RPMI8226 (cell line): Measurements from ENCODE around the gene TOR1A.

Experiments
- DNase-seq: peaks from one replicate; pipeline ENCODE4 v3.0.0-alpha.2; 2015

The TOR1A gene

GRCh38 chr9:129851821-129852220 lies 27.9 kb upstream of the TOR1A start:
- DNase-seq = no peak

- no peak for DNase-seq
Measured at GRCh38 chr9:129850821-129851550, 27.1 kb upstream of the TOR1A start.

GRCh38 chr9:129849901-129850300 lies 26.0 kb upstream of the TOR1A start:
- DNase-seq = no peak

GRCh38 chr9:129848712-129849441 lies 24.9 kb upstream of the TOR1A start:
- no peak for DNase-seq

GRCh38 chr9:129845373-129845772 lies 21.4 kb upstream of the TOR1A start:
- no peak for DNase-seq

GRCh38 chr9:129841071-129841470 lies 17.1 kb upstream of the TOR1A start:
- DNase-seq = no peak

- DNase-seq = no peak
Measured at GRCh38 chr9:129840034-129840433, 16.1 kb upstream of the TOR1A start.

- DNase-seq = no peak
Measured at GRCh38 chr9:129839324-129840023, 15.5 kb upstream of the TOR1A start.

- no peak for DNase-seq
Measured at GRCh38 chr9:129838707-129839259, 14.8 kb upstream of the TOR1A start.

- no peak for DNase-seq
Measured at GRCh38 chr9:129836311-129837007, 12.5 kb upstream of the TOR1A start.

- peak; percentile 50 for DNase-seq
Measured at GRCh38 chr9:129835860-129836223, 11.9 kb upstream of the TOR1A start.

- peak; percentile 100 for DNase-seq
Measured at GRCh38 chr9:129835128-129835859, 11.4 kb upstream of the TOR1A start, which contains the start of the genes C9orf78 and USP20. Gene C9orf78 (minus strand): TSS chr9:129835275. CDS start chr9:129835221, 54 bp downstream. Gene USP20 (plus strand): TSS chr9:129835458. CDS start chr9:129852556, 17,098 bp downstream.

- DNase-seq = peak; percentile 46
Measured at GRCh38 chr9:129834489-129835127, 10.7 kb upstream of the TOR1A start.

GRCh38 chr9:129832982-129833381 lies 9.0 kb upstream of the TOR1A start:
- no peak for DNase-seq

GRCh38 chr9:129828969-129829368 lies 5.0 kb upstream of the TOR1A start:
- DNase-seq = no peak

- no peak for DNase-seq
Measured at GRCh38 chr9:129828051-129828450, 4.1 kb upstream of the TOR1A start.

- DNase-seq = no peak
Measured at GRCh38 chr9:129826759-129827158, 2.8 kb upstream of the TOR1A start.

- no peak for DNase-seq
Measured at GRCh38 chr9:129826344-129826743, 2.4 kb upstream of the TOR1A start.

GRCh38 chr9:129823542-129823934 lies 398 bp downstream of the TOR1A start:
- no peak for DNase-seq

GRCh38 chr9:129822898-129823541 lies 916 bp downstream of the TOR1A start:
- DNase-seq = no peak
